Neural crest cell (in vitro differentiated cells): ENCODE results near the gene RER1. TPM values are rescaled to one million over a fixed set of nuclear protein-coding genes. Genes with fewer than 3 reads are reported as not detected.

Experiments used
- DNase-seq: peaks from one replicate; pipeline ENCODE4 v3.0.0; 2021; ENCODE audit warnings: low read depth, mixed read lengths, low spot score
- H3K27ac Mint-ChIP-seq: one replicate; pipeline ENCODE4 v1.8.0; 2021; ENCODE audit warnings: mild to moderate bottlenecking, mixed read lengths; ENCODE audit not compliant: unreplicated experiment
- H3K27me3 Mint-ChIP-seq: 2 replicates; pipeline ENCODE4 v1.8.0; 2021; ENCODE audit warnings: low read depth, mild to moderate bottlenecking, mixed read lengths
- H3K36me3 Mint-ChIP-seq: 2 replicates; pipeline ENCODE4 v1.8.0; 2021; ENCODE audit warnings: low read depth, mild to moderate bottlenecking, mixed read lengths
- H3K4me1 Mint-ChIP-seq: 2 replicates; pipeline ENCODE4 v1.8.0; 2021; ENCODE audit warnings: mixed read lengths
- H3K4me3 Mint-ChIP-seq: one replicate; pipeline ENCODE4 v1.8.0; 2021; ENCODE audit warnings: mild to moderate bottlenecking, mixed read lengths
- H3K9me3 Mint-ChIP-seq: 2 replicates; pipeline ENCODE4 v1.8.0; 2021; ENCODE audit warnings: mixed read lengths
- total RNA-seq: library from RNA; stranded (reverse); gene quantifications from 2 replicates; pipeline ENCODE4 v1.2.1, GENCODE V29; 2021
- TF ChIP-seq, protein P1 (sequence below): fragments of 200-600 bp; sonication (generic); conservative IDR thresholded peaks from 2 replicates; pipeline ENCODE4 v1.5.0; 2021; ENCODE audit warnings: antibody characterized with exemption, mild to moderate bottlenecking

Gene RER1
- total RNA-seq, 1 donor from 2014 or later: 108 TPM

GRCh38 chr1:2414297-2414958, 22.8 kb downstream of the RER1 start:
- Mint-ChIP-seq H3K4me3 (peak overlapping the region; percentile 93), H3K27me3 (peaks cover 19% of the 10 kb centered on the region), H3K9me3 (no peaks in the 10 kb centered on the region), H3K36me3 (no peaks in the 10 kb centered on the region), H3K4me1 (peaks cover 9% of the 10 kb centered on the region), H3K27ac (no peak overlapping the region)
- peak; percentile 76 for DNase-seq
- TF ChIP-seq, protein P1, sequence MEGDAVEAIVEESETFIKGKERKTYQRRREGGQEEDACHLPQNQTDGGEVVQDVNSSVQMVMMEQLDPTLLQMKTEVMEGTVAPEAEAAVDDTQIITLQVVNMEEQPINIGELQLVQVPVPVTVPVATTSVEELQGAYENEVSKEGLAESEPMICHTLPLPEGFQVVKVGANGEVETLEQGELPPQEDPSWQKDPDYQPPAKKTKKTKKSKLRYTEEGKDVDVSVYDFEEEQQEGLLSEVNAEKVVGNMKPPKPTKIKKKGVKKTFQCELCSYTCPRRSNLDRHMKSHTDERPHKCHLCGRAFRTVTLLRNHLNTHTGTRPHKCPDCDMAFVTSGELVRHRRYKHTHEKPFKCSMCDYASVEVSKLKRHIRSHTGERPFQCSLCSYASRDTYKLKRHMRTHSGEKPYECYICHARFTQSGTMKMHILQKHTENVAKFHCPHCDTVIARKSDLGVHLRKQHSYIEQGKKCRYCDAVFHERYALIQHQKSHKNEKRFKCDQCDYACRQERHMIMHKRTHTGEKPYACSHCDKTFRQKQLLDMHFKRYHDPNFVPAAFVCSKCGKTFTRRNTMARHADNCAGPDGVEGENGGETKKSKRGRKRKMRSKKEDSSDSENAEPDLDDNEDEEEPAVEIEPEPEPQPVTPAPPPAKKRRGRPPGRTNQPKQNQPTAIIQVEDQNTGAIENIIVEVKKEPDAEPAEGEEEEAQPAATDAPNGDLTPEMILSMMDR: peak; percentile 96

DNA sequence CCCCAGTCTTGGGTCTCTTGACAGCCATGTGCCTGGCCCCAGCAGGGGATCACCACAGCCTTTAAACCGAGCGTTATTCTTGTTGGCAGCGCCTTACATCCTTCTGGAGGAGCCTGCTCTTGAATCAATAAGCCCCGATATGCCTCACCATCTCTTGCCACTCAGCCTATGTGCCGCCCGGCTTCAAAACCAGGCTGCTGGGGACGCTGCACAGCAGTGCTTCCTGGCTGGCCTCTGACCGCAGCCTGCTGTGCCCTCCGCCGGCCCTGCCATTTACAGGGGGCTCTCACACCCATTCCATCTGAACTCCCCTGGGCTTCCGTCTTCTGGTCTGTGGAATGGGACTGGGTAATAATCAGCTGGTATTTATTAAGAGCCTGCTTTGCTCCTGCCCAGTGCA, 23.7 kb downstream of the RER1 start:
- no peak overlapping the region for H3K27ac Mint-ChIP-seq
- peaks cover 9% of the 10 kb centered on the region for H3K4me1 Mint-ChIP-seq
- peaks cover 19% of the 10 kb centered on the region for H3K27me3 Mint-ChIP-seq
- H3K36me3 Mint-ChIP-seq: no peaks in the 10 kb centered on the region
- peak overlapping the region; percentile 59 for H3K4me3 Mint-ChIP-seq
- no peak for DNase-seq
- H3K9me3 Mint-ChIP-seq: no peaks in the 10 kb centered on the region
- TF ChIP-seq, protein P1: no peak

DNA sequence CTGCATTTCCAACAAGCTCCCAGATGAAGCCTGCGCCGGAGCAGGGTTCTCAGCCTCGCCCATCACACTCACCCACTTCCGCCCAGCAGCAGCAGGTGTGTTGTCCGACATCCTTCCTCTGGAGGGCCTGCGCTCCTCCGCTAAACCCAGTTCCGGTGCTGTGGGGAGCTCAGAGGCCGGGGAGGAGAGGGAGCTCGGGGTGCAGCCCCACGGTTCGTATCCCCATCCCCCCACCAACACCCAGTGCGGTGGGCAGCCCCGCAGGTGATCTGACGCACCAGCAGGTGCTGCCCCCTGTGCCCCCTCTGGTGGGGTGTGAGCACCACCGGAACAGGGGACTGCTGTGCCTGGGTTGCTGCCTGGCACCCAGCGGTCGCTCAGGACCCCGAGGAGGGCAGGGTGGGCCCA, 24.2 kb downstream of the RER1 start:
- H3K4me3 Mint-ChIP-seq: no peak overlapping the region
- H3K9me3 Mint-ChIP-seq: no peaks in the 10 kb centered on the region
- H3K27me3 Mint-ChIP-seq: peaks cover 19% of the 10 kb centered on the region
- DNase-seq: no peak
- H3K27ac Mint-ChIP-seq: no peak overlapping the region
- H3K4me1 Mint-ChIP-seq: peaks cover 9% of the 10 kb centered on the region
- no peaks in the 10 kb centered on the region for H3K36me3 Mint-ChIP-seq
- TF ChIP-seq, protein P1: no peak

DNA sequence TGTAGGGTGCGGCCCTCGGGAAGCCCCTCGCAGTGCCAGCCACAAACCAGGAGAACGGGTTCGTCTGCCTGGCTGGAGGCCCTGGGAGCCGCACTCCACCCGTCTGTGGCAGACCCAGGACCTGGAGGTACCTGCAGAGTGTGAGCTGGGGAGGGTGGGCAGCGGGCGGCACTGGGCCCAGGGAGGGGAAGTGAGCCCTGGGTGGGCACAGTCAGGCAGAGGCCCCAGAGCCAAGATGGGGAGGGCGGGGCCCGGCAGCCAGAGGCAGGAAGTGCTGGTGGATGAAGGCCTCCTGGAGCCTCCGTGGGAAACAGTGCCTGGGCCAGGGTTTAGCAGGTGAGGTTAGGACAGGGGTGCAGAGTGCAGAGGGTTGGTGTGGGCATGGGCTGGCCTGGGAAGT, 24.8 kb downstream of the RER1 start:
- no peak overlapping the region for H3K4me3 Mint-ChIP-seq
- no peak overlapping the region for H3K27ac Mint-ChIP-seq
- no peaks in the 10 kb centered on the region for H3K9me3 Mint-ChIP-seq
- H3K4me1 Mint-ChIP-seq: peaks cover 9% of the 10 kb centered on the region
- H3K27me3 Mint-ChIP-seq: peaks cover 19% of the 10 kb centered on the region
- no peak for DNase-seq
- no peaks in the 10 kb centered on the region for H3K36me3 Mint-ChIP-seq
- TF ChIP-seq, protein P1: no peak

DNA sequence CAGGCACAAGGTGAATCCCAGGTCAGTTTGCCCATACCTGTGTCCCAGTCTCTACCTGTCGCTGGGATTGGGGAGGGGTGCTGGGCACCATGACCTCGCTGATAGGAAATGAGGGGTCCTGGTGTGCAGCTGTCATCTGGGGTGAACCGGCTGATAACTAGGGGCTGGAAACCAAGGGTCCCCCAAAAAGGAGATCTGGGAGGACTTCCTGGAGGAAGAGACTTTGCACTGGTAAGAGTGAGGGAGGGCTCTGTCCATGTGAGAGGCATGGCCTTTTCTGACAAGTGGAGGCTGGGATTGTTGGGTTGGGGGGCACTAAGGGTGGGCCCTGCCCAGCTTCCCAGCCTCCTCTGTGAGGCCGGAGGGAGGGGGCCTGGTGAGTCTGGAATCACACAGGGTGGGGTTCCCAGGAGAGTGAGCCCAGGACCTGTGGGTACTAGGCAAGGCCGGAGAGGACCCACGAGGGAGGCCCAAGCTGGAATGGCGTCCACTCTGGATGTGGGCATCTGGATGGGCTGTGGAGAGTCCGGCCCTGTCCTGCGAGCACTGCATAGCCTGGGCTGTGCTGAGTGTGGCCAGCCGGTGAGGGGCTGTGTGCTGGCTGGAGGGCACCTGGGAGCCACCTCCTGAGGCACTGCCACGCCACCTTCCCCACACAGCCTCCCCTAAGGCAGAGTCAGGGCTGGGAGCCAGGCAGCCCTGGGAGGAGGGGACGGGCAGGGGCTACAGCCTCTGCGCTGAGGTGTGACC, 25.6 kb downstream of the RER1 start:
- Mint-ChIP-seq H3K4me3 (peak overlapping the region; percentile 34), H3K27me3 (peaks cover 19% of the 10 kb centered on the region), H3K27ac (no peak overlapping the region), H3K9me3 (no peaks in the 10 kb centered on the region), H3K36me3 (no peaks in the 10 kb centered on the region), H3K4me1 (peaks cover 9% of the 10 kb centered on the region)
- TF ChIP-seq, protein P1: no peak
- no peak for DNase-seq
